ENCODE measurements around the gene KIF5A. TPM values are rescaled to one million over a fixed set of nuclear protein-coding genes. Genes with fewer than 3 reads are reported as not detected.
"Not testable (repeated sequence)": the region's sequence is repeated elsewhere in the genome, so short reads cannot be mapped to it uniquely, and the experiment has no call there.

The KIF5A gene
- total RNA-seq, 1 donor from 2014 or later = 2.5 TPM

GRCh38 chr12:57554897-57555296, 5.1 kb downstream of the KIF5A start:
- Mint-ChIP-seq H3K4me3 (ENCODE audit: low read depth) (no peak overlapping the region), H3K9me3 (ENCODE audit: low read depth) (no peaks in the 10 kb centered on the region), H3K27me3 (peaks cover 45% of the 10 kb centered on the region), H3K4me1 (ENCODE audit: low read depth) (peaks cover 3% of the 10 kb centered on the region), H3K36me3 (ENCODE audit: insufficient read depth) (no peaks in the 10 kb centered on the region), H3K27ac (no peak overlapping the region)
- no peak for TF ChIP-seq CTCF (IDR thresholded peaks at IDR 0.05; ENCODE audit: unreplicated experiment)
- DNase-seq (ENCODE audit: low spot score, unreplicated experiment) = no peak

GRCh38 chr12:57558864-57559263, 9.0 kb downstream of the KIF5A start:
- no peak for TF ChIP-seq CTCF (IDR thresholded peaks at IDR 0.05; ENCODE audit: unreplicated experiment)
- H3K4me1 Mint-ChIP-seq (ENCODE audit: low read depth) = no peaks in the 10 kb centered on the region
- no peak overlapping the region for H3K4me3 Mint-ChIP-seq (ENCODE audit: low read depth)
- no peak for DNase-seq (ENCODE audit: low spot score, unreplicated experiment)
- no peaks in the 10 kb centered on the region for H3K9me3 Mint-ChIP-seq (ENCODE audit: low read depth)
- H3K27me3 Mint-ChIP-seq = peaks cover 10% of the 10 kb centered on the region
- H3K36me3 Mint-ChIP-seq (ENCODE audit: insufficient read depth) = no peaks in the 10 kb centered on the region
- H3K27ac Mint-ChIP-seq = no peak overlapping the region

GRCh38 chr12:57560516-57560915, 10.7 kb downstream of the KIF5A start:
- Mint-ChIP-seq H3K27me3 (peaks cover 5% of the 10 kb centered on the region), H3K4me3 (ENCODE audit: low read depth) (no peak overlapping the region), H3K27ac (no peak overlapping the region), H3K36me3 (ENCODE audit: insufficient read depth) (no peaks in the 10 kb centered on the region), H3K4me1 (ENCODE audit: low read depth) (no peaks in the 10 kb centered on the region), H3K9me3 (ENCODE audit: low read depth) (no peaks in the 10 kb centered on the region)
- DNase-seq (ENCODE audit: low spot score, unreplicated experiment) = no peak
- TF ChIP-seq CTCF (IDR thresholded peaks at IDR 0.05; ENCODE audit: unreplicated experiment) = no peak

- H3K27ac Mint-ChIP-seq; H3K27me3 Mint-ChIP-seq; H3K4me1 Mint-ChIP-seq (ENCODE audit: low read depth); H3K36me3 Mint-ChIP-seq (ENCODE audit: insufficient read depth); DNase-seq (ENCODE audit: low spot score, unreplicated experiment); H3K4me3 Mint-ChIP-seq (ENCODE audit: low read depth); H3K9me3 Mint-ChIP-seq (ENCODE audit: low read depth): not testable (repeated sequence)
Observed at GRCh38 chr12:57561117-57561516, 11.3 kb downstream of the KIF5A start.

- no peak for DNase-seq (ENCODE audit: low spot score, unreplicated experiment)
- Mint-ChIP-seq H3K9me3 (ENCODE audit: low read depth) (no peaks in the 10 kb centered on the region), H3K4me1 (ENCODE audit: low read depth) (no peaks in the 10 kb centered on the region), H3K27me3 (peaks cover 5% of the 10 kb centered on the region), H3K36me3 (ENCODE audit: insufficient read depth) (no peaks in the 10 kb centered on the region), H3K27ac (no peak overlapping the region), H3K4me3 (ENCODE audit: low read depth) (no peak overlapping the region)
- TF ChIP-seq CTCF (IDR thresholded peaks at IDR 0.05; ENCODE audit: unreplicated experiment) = no peak
Observed at GRCh38 chr12:57563358-57563757, 13.5 kb downstream of the KIF5A start.

- Mint-ChIP-seq H3K27ac (no peak overlapping the region), H3K4me3 (ENCODE audit: low read depth) (no peak overlapping the region), H3K9me3 (ENCODE audit: low read depth) (no peaks in the 10 kb centered on the region), H3K36me3 (ENCODE audit: insufficient read depth) (no peaks in the 10 kb centered on the region), H3K4me1 (ENCODE audit: low read depth) (no peaks in the 10 kb centered on the region), H3K27me3 (peaks cover 5% of the 10 kb centered on the region)
- no peak for TF ChIP-seq CTCF (IDR thresholded peaks at IDR 0.05; ENCODE audit: unreplicated experiment)
- DNase-seq (ENCODE audit: low spot score, unreplicated experiment) = no peak
Observed at GRCh38 chr12:57564178-57564740, 14.4 kb downstream of the KIF5A start.

All from progenitor cell of endocrine pancreas (in vitro differentiated cells).